GM10248 (cell line): ENCODE data around the gene CDH18.

ENCODE experiments used
- CTCF ChIA-PET: fragments of 300-600 bp; sonication (Branson Sonifier 250); formaldehyde crosslinking; extraction: SDS; loops from one replicate; lab custom pipeline; 2021; ENCODE audit warnings: antibody characterized with exemption; lab: Yijun Ruan, JAX
- POLR2A ChIA-PET: fragments of 350-650 bp; sonication (Branson Sonifier 250); formaldehyde crosslinking; extraction: SDS; loops from one replicate; lab custom pipeline; 2020; ENCODE audit warnings: antibody characterized with exemption; lab: Yijun Ruan, JAX
- DNase-seq: peaks from one replicate; pipeline ENCODE4 v3.0.0; 2012; ENCODE audit errors: extremely low spot score
- CTCF ChIP-seq: IDR thresholded peaks from 2 replicates; pipeline ENCODE4 v1.5.1; 2012; ENCODE audit warnings: mild to moderate bottlenecking, low read depth; ENCODE audit errors: extremely low read depth, missing control alignments, control extremely low read depth

The CDH18 gene

GRCh38 chr5:19488786-19489185, 499.2 kb downstream of the CDH18 start:
- POLR2A ChIA-PET = no interaction called here
- DNase-seq = no peak
- no peak for TF ChIP-seq CTCF
- CTCF ChIA-PET = no interaction called here

- POLR2A ChIA-PET = no interaction called here
- DNase-seq = no peak
- CTCF ChIA-PET = no interaction called here
- no peak for TF ChIP-seq CTCF
Observed at GRCh38 chr5:19487480-19487879, 500.5 kb downstream of the CDH18 start.

GRCh38 chr5:19479562-19479961, 508.4 kb downstream of the CDH18 start:
- no peak for TF ChIP-seq CTCF
- CTCF ChIA-PET = no interaction called here

GRCh38 chr5:19462019-19462418, 526.0 kb downstream of the CDH18 start:
- DNase-seq = no peak
- TF ChIP-seq CTCF = no peak
- ChIA-PET CTCF (no interaction called here), POLR2A (no interaction called here)

More at GRCh38 chr5:19479562-19479961, 508.4 kb downstream of the CDH18 start:
- POLR2A ChIA-PET = no interaction called here
- no peak for DNase-seq

GRCh38 chr5:19424506-19424905, 563.5 kb downstream of the CDH18 start:
- ChIA-PET POLR2A (no interaction called here), CTCF (no interaction called here)
- no peak for TF ChIP-seq CTCF
- DNase-seq = no peak
